Suppressor macrophage treated with lipopolysaccharide for 4 hours (primary cell): ENCODE results near the gene PLPP4.

Experiments used
- DNase-seq: peaks from one replicate; pipeline ENCODE4 v3.0.0-alpha.2; 2020

Gene PLPP4

DNA sequence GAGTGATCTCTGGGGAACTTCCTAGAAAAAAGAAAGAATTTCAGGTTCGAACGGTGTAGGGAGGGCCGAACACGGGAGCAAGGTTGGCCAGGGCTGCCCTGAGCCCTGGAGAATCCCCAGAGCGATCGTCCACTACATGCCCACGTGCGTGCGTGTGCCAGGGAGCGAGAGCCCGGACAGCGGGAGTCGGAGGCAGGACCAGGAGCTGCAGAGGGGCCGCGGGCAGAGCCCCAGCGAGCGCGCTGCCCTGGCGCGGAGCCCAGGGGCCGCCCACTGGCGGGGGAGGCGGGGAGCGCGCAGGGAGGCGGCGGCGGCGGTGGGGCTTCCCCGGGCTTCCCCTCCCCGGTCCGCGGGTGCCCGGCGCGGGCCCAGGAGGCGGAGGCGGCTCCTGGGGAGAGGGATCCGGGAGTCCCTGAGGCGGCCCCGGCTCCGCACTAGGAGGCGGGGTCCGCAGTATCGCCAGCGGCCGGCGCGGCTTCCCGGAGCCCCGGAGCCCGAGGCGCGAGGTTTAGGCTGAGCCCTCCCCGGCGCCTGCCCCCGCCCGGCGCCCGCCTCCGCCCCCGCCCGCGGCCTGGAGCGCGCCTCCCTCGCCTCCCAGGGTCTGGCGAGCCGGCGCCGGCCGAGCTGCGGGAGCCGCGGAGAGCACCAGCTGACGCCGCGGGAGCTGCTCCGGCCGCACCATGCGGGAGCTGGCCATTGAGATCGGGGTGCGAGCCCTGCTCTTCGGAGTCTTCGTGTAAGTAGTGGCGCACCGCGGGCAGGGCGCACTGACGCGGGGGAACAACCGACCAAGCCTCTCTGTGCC is at the start of gene PLPP4:
PLPP4 (plus strand) TSS at position 602 of the 805 bp plus-strand sequence; CDS start at position 681, 79 bp downstream.
- peak; percentile 22 for DNase-seq

DNA sequence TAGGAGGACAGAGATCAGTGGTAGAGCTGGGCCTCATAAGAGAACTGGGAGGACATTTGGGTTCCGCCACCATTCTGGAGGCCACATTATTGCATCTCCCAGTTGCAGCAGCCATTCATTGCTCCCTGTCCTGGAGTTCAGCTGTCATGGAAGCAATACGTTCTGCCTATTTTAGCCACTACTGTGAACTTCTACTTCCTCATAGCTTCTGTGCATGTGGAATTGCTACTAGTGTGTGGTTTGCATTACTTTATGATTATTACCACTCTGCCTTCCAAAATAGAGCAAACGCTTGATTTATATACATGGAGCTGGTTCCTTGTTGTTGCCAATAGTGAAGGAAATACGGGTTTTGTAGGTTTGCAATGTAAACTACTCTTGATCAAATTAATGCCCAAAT is 47.2 kb upstream of the PLPP4 start:
- no peak for DNase-seq

DNA sequence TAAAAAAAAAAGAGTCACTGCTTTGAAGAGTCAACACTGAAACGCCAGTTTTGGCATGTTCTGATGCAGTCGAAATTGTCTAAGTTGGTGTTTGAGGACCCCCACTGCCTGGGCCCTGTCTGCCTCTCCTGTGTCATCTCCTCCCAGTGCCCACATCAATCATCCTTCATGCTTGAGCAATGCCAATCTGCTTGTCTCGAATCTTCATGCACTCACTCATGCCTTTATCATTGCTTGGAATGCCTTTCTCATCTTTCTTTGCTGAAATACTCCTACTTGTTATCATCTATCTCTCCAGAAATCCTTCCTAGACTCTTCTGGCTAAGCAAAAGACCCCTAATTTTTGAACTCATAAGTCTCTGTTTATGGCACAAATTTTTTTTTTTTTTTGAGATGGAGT is 42.1 kb upstream of the PLPP4 start:
- DNase-seq = no peak

DNA sequence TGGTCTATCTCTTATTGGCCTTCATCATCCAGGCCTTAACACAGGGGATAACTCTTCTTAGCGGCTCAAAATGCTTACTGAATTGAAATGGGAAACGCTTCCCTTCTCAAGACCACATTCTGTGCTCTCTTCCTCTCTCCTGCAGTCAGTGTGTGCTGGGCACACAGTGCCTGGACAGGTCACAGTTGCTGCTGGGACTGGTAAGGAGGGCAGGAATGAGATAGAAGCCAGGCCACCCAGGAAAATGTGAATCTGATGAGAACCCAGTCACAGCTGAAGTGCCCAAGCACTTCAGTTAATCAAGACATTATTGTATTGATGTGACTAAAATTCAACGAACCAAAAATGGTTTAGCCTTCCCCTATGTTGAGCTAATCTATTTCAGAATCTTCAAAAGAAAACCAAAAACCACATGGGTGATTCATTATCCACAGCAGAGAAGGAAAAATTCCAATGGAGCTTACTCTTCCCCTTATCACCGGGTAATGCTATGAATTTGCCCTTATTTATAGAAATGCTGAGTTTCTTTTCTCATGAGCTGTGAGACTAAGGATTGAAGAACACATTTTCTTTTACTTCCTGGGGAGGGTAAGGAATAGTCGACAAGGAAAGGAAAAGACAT is 41.2 kb upstream of the PLPP4 start:
- peak; percentile 58 for DNase-seq

DNA sequence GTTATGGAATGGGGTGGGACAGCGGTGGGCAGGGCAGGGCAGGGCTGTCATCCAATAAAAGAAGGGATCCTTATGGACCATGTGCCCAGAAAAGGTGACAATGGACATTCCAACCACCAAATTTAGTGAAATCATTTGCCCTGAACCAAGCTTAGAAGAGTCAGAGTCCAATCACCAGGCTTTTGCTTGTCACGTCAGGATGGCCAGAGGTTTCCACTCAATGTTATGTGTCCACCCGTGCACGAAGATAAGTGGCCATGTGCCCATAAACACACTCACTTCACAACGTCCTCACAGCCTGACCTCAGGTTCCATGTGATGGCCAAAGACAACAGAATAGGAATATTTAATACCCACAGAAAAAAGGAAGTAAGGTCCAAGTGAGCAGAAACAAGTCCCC is 36.6 kb upstream of the PLPP4 start:
- no peak for DNase-seq

DNA sequence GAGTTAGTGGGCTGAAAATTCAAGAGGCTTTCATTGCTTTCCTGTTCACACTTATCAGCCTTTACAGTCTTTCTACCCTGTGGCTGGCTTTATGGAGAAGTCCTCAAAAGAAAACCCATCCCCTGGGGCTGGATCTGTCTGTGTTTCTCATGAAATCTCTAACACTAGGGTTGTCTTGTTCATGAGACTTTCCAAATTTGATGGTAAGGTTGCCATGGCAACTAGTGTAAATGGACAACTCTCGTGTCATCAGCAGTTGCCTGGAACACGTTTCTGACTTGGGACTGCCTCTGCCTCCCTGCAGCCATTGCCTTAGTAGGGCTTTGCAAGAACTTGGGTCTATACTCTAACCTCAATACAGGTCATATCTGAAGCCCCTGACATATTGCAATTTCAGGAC is 35.8 kb upstream of the PLPP4 start:
- no peak for DNase-seq

DNA sequence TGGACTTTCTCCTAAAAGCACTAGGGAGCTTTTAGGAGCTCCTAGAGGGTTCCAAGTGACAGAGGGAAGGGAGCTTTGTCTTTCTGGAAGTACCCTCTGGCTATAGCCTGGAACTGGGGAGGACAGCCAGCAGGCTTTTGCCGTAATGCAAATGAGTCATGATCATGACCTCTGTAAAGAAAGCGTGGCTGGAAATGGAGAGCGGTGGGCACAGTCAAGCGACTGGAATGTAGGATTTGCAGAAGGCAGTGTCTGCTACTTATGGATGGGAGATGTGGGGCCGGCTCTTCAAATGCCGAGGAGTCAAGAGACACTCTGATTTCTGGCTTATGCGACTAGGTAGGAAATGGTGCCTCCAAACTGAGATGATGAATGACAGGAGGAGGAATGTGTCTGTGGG is 34.6 kb upstream of the PLPP4 start:
- DNase-seq = no peak

DNA sequence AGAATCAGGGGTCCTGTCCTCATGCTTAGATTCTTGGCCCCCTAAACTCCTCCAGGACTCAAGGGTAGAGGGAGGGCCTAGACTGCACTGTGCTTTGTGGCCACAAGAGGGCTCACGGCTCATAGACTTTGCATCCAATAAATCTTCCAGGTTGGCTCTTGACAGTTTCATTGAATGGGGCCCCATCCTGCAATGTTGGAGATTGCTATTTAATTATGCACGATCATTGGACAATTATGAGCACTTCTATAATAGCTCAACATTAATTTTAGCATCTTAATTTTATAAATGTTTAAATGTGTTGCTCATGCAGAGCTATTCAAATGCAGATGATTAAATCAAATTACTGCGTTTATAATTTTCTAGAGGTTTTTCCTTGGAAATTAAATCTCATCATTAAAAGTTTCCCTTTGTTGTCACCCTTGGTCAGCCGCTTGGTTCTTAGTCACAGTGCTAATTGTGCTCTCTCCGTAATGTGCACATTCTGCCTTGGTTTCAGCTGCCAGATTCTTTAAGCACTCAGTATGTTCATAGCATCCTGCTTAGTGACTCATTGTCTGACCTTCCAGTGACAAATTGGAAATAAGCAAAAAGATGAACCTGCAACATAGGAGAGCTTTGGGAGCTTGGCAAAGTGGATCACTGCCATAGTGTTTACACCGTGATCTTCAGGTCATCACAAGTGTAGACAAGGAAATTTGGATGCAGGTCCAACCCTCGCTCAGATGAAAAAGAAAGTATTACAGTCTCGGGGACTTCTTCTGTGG is 33.4 kb upstream of the PLPP4 start:
- DNase-seq = peak; percentile 65

DNA sequence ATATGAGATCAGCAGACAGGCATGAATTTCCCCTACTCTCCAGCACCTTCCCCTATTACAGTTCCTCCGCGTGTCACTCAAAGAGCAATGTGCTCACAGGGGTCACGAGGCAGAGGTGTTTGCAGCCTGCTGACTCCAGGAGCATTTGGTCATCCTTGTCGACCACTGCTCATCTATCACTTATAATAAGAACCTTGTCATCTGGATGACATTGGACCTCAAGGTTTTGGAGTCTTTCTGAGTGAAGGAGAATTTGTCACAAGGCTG is 32.9 kb upstream of the PLPP4 start:
- DNase-seq = peak; percentile 42

DNA sequence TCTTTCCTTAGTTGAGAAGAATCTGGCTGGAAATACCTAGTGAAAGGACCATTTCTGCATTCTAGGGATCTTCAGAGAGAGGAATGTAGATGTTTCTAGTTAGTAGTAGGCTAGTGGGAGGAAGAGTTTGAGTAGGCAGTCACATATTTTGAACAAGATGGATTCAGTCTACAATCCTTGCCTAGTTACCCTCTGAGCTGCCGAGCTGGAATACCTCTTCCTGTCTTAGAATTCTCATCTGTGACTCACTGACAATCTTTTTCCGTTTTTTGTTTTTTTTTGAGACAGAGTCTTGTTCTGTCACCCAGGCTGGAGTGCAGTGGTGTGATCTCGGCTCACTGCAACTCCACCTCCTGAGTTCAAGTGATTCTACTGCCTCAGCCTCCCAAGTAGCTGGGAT is 30.7 kb upstream of the PLPP4 start:
- no peak for DNase-seq

DNA sequence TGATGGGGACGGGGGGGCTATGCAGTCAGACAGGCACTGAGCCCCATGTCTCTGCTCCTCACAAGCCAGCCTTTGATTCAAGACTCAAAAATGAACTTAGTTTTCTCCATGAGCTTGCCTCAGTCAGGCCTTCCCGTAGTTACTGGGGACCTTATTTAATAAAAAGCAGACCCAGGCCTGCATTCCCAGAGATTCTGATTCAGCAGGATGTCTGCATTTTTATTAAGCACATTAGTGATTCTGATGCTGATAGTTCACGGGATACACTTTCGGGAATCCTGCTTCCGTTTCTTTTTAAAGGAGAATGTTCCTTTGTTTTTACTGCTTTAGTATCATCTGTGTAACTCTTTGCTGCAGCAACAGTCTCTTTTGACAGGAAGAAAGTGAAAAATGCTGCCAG is 28.3 kb upstream of the PLPP4 start:
- no peak for DNase-seq

DNA sequence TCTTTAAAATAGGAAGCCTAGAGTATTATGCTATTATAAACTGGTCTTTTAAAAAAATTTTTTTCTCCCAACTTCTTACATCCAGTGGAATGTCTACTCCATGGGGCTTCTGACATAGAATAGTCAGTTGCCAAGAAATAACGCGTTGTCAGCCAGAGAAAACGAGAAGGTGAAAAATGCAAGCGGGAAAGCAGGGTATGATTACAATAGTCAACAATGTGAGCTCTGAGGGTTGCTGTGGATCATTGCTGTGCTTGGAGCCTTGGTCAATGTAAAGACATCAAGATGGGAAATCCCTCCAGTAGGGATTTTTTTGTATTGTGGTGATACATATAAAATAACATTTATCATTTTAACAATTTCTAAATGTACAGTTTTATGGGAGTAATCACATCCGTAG is 27.6 kb upstream of the PLPP4 start:
- no peak for DNase-seq

DNA sequence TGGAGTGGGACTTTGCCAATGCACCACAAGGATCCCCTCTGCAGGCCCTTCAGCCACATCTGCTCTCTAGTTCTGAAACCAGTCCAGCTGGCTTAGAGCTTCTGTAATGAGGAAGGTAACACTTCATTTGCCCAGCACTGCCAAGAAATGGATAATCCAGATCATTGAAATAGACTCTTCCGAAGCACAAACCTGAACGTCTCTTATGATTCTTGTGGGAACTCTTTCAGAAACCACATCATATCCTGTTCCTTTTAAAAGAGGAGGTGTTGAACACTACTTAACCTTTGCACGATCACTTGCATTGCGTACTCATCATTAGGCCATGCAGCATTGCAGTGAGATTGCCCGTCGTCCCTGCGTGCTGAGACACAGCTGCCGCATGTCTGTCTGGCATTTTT is 25.8 kb upstream of the PLPP4 start:
- DNase-seq = no peak

DNA sequence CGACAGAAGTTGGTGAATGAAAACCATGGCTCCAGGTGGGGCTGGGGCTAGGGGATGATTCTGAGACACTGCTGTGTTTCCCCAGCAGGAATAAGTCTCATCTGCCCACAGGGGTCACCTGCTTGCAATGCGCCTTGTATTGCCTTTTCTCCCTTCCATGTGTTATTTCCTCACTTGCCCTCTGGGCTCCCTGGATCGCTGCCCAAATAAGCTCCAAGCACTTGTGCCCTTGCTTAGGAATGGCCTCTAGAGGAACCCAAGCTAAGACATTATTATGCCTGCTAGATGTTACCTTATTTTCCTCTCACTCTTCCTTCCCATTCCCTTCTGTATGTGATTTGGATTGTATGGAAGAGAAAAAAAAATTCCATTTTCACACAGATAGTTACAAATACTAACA is 24.8 kb upstream of the PLPP4 start:
- no peak for DNase-seq

DNA sequence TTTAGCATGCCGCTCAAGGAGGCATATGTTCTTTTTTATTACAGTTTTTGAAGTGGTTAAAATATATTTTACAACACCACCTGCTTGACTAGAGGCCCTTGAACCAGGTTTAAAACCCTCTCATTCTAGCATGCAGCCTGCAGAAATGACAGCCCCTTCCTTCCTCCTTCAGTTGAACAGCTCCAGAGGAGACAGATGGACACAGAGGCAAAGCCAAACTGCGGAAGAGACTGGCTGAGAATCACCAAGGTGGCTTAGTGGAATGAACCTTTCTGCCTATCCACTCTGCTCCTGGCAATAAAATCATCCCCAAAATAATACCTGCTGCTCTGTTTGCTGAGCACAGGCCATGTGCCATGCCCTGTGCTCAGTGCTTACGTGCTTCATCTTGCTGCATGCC is 23.9 kb upstream of the PLPP4 start:
- DNase-seq = no peak

DNA sequence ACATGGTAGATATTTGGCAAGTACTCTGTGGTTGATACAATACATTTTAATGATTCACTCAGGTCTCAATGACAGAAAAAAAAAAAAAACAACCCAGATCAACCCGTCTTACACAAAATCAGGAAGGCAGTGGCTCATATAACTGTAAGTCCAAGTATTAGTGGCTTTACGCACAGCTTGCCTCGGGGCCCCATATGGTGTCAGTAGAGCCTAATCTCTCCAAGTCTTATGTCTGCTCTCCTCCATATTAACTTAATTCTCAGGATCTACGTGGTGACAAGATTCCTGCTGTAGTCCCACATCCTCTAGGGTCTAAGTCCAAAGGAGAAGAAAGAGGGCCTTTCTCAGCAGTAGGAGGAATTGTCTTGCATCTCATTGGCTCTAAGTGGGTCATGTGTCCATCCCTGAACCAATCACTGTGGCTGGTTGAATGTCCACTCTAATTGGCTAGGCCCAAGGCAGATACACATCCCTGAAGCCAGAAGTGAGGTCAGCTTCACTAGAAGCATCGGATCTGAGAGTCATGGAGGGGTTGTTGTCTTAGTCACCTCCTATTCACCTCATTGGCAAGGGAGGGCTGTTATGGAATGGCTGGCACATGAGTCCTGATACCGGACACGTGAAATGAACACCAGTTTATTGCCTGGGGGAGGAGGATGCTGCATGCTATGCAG is 20.5 kb upstream of the PLPP4 start:
- no peak for DNase-seq

DNA sequence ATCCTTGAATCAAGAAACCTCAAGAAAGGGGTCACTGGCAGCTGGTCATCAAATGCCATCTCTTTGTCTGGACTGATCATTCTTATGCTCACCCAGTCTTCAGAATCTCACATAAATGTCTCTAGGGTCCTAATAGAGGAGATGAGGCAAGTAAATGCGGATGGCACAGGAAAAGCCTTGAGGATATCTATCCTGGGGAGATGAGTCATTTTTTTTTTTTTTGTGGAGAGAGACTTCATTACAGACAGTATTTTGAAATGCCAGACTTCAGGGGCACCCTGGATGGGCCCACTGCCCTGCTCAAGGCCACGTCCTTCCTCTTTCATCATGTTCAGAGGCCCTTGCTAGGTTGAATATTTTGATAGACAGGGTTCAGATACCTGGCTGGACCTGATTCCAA is 19.5 kb upstream of the PLPP4 start:
- no peak for DNase-seq

DNA sequence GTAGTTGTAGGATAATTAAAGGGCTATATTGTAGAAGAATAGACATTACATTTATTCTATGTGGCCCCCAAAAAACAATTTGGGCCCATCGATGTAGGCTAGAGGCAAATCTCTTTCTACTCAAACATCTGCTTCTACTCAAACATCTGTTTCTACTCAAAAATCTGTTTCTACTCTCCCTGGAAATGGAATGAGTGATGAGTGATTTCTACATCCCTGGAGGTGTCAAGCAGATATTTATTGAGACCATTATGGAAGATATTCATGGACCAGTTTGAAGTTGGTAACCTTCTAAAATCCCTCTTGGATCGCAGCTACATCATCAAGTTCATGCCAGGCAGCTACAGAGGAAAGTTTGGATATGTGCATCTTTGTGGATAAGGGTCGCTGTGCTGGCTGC is 5.1 kb upstream of the PLPP4 start:
- DNase-seq = no peak

DNA sequence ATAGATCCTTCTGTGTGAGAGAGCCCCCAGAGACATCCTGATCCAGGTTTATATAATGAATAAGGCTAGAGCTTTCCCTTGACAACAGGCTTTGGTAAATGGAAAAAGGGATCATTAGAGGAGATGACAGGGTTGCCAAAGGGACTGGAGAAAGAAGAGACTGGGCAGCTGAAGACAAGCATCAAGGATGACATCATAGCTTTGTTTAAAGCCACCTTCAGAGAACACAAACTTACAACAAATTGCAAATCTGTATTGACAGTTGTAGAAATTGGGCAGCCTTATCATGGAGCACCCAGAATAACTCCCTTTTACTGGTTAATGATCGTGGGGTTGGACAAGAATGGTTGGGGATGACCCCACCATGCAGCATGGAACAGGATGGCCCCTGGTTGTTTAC is 3.7 kb upstream of the PLPP4 start:
- DNase-seq = no peak

DNA sequence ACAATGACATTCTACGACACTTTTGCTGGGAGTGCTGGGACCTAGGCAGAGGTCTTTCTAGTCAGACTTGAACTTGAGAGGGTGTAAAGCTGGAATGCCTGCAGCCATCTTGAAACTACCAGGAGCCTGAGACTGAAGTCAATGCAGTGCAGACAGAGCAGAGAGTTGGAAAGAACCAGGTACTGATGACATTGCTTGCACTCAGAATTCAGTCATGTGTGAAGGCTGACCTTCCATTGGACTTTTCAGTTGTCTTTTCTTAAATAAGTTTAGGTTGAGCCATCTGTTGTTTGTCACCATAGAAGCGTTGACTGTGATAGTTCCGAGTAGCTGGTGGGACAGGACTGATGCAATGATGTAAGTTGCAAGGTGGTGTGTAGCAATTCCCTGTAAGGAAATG is 3.1 kb upstream of the PLPP4 start:
- no peak for DNase-seq

DNA sequence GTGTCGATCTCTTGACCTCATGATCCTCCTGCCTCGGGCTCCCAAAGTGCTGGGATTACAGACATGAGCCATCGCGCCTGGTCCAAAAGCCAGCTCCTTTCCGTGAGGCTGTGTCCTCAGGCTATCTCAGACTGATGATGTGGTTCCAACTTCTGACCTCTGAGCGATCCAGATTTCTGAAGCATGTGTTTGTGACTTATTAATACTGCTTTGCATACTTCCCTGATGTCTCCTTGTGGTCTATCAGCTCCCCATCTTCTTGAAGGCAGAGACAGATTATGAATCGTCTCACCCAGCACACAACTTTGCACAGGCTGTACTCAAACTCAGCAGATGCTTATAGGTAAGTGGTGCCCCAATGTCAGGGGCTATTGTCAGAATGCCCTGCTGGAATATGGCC is 2.0 kb upstream of the PLPP4 start:
- DNase-seq = no peak

DNA sequence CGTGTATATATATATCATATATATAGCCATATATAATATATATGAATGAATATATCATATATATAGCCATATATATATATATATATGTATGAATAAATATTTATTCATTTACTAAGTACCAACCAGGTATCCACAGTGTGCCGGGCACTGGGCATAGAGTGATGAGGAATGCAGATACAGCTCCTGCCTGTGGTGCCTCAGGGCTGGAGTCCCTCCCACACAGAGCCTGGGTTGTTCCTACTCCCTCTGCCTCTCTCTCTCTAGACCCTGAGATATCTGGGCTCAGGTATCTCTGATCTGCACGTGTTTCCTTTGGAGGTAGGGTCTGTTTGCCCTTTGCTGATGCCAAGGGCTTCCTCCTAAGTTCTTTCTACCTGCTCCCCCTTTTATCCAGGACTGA is 1.4 kb upstream of the PLPP4 start:
- DNase-seq = no peak

DNA sequence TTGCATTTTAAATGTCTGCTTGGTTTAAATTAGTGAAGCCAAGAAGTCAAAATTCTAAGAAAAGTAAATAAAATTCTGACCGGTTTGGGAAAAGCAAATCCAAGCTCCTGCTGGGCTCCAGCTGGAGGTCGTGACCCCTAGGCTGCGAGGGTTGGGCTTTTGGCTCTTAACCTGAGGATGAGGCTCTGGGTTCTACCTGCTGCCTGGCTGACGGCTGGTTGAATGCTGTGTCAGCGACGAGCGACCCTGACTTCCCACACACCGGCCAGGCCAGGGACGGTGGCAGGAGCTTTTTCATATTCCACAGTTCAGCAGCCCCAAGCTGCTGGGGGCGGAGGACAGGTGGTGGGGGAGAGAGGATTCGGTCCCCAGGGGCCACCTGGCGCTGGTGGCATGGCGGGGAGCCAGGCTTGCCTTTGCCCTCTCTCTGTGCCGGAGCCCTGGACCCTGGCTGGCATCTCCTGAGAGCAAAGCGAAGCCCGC is 843 bp upstream of the PLPP4 start:
- DNase-seq = no peak
